WTC11 (cell line): ENCODE data around the gene PAFAH2. TPM values are rescaled to one million over a fixed set of nuclear protein-coding genes. Genes with fewer than 3 reads are reported as not detected.

Experiments used
- ATF1 ChIP-seq: sonication (generic); formaldehyde crosslinking; IDR thresholded peaks from 2 replicates; pipeline ENCODE4 v1.8.1; 2023; ENCODE audit warnings: mild to moderate bottlenecking, moderate library complexity, missing genetic modification reagents
- CREB1 ChIP-seq: sonication (generic); formaldehyde crosslinking; IDR thresholded peaks from 2 replicates; pipeline ENCODE4 v1.8.0; 2023; ENCODE audit warnings: mild to moderate bottlenecking, missing genetic modification reagents
- CREM ChIP-seq: sonication (generic); formaldehyde crosslinking; IDR thresholded peaks from 2 replicates; pipeline ENCODE4 v1.8.1; 2022; ENCODE audit warnings: mild to moderate bottlenecking, missing genetic modification reagents, moderate library complexity
- EMX1 ChIP-seq: fragments of 250-450 bp; sonication (Bioruptor Pico); IDR thresholded peaks from 2 replicates; pipeline ENCODE4 v1.8.0; 2021; ENCODE audit warnings: mild to moderate bottlenecking
- ESRRA ChIP-seq: sonication (generic); formaldehyde crosslinking; IDR thresholded peaks from 2 replicates; pipeline ENCODE4 v1.8.1; 2022; ENCODE audit warnings: mild to moderate bottlenecking, missing genetic modification reagents, borderline replicate concordance
- ETV6 ChIP-seq: sonication (generic); formaldehyde crosslinking; IDR thresholded peaks from 2 replicates; pipeline ENCODE4 v1.8.1; 2022; ENCODE audit warnings: mild to moderate bottlenecking, missing genetic modification reagents
- GABPB1 ChIP-seq: sonication (generic); formaldehyde crosslinking; IDR thresholded peaks from 2 replicates; pipeline ENCODE4 v1.8.1; 2023; ENCODE audit warnings: mild to moderate bottlenecking, missing genetic modification reagents
- JAZF1 ChIP-seq: fragments of 250-450 bp; sonication (Bioruptor Pico); IDR thresholded peaks from 2 replicates; pipeline ENCODE4 v1.9.0; 2021; ENCODE audit warnings: moderate library complexity, mild to moderate bottlenecking, inconsistent platforms
- KAT7 ChIP-seq: sonication (generic); formaldehyde crosslinking; IDR thresholded peaks from 2 replicates; pipeline ENCODE4 v1.8.1; 2023; ENCODE audit warnings: missing genetic modification reagents, mild to moderate bottlenecking, borderline replicate concordance
- NFYB ChIP-seq: sonication (generic); formaldehyde crosslinking; conservative IDR thresholded peaks from 2 replicates; pipeline ENCODE4 v1.8.0; 2022; ENCODE audit warnings: low read depth, missing genetic modification reagents
- NR1H2 ChIP-seq: sonication (generic); formaldehyde crosslinking; IDR thresholded peaks from 2 replicates; pipeline ENCODE4 v1.9.0; 2021; ENCODE audit warnings: mild to moderate bottlenecking, moderate library complexity, missing genetic modification reagents
- NR3C1 ChIP-seq: sonication (generic); formaldehyde crosslinking; conservative IDR thresholded peaks from 2 replicates; pipeline ENCODE4 v1.8.1; 2023; ENCODE audit warnings: low read depth, mild to moderate bottlenecking, missing genetic modification reagents
- TP53 ChIP-seq: sonication (generic); formaldehyde crosslinking; IDR thresholded peaks from 2 replicates; pipeline ENCODE4 v1.8.1; 2023; ENCODE audit warnings: mild to moderate bottlenecking, missing genetic modification reagents
- ZNF232 ChIP-seq: sonication (generic); formaldehyde crosslinking; IDR thresholded peaks from 2 replicates; pipeline ENCODE4 v1.8.0; 2022; ENCODE audit warnings: mild to moderate bottlenecking, missing genetic modification reagents
- ZNF317 ChIP-seq: sonication (generic); formaldehyde crosslinking; IDR thresholded peaks from 2 replicates; pipeline ENCODE4 v1.8.1; 2023; ENCODE audit warnings: low read depth, mild to moderate bottlenecking, moderate library complexity, missing genetic modification reagents, borderline replicate concordance
- ZNF416 ChIP-seq: fragments of 250-450 bp; sonication (Bioruptor Pico); IDR thresholded peaks from 2 replicates; pipeline ENCODE4 v1.9.0; 2021; ENCODE audit warnings: mild to moderate bottlenecking, inconsistent platforms
- ZNF671 ChIP-seq: fragments of 250-450 bp; sonication (Bioruptor Pico); IDR thresholded peaks from 2 replicates; pipeline ENCODE4 v1.8.0; 2021; ENCODE audit warnings: mild to moderate bottlenecking
- total RNA-seq: library from RNA; stranded (reverse); gene quantifications from 3 replicates; pipeline ENCODE4 v1.2.3, GENCODE V29; 2021
- TF ChIP-seq, protein P1 (sequence below): sonication (generic); formaldehyde crosslinking; IDR thresholded peaks from 2 replicates; pipeline ENCODE4 v1.8.0; 2022; ENCODE audit warnings: mild to moderate bottlenecking, missing genetic modification reagents
- TF ChIP-seq, protein P2 (sequence below): sonication (generic); formaldehyde crosslinking; IDR thresholded peaks from 2 replicates; pipeline ENCODE4 v1.8.0; 2022; ENCODE audit warnings: missing genetic modification reagents
- TF ChIP-seq, protein P3 (sequence below): sonication (generic); formaldehyde crosslinking; conservative IDR thresholded peaks from 2 replicates; pipeline ENCODE4 v1.8.1; 2023; ENCODE audit warnings: mild to moderate bottlenecking, low read depth, missing genetic modification reagents, moderate library complexity
- TF ChIP-seq, protein P4 (sequence below): sonication (generic); formaldehyde crosslinking; IDR thresholded peaks from 2 replicates; pipeline ENCODE4 v1.8.0; 2022; ENCODE audit warnings: mild to moderate bottlenecking, missing genetic modification reagents
- TF ChIP-seq, protein P5 (sequence below): sonication (generic); formaldehyde crosslinking; IDR thresholded peaks from 2 replicates; pipeline ENCODE4 v1.8.1; 2022; ENCODE audit warnings: missing genetic modification reagents, borderline replicate concordance
- TF ChIP-seq, protein P6 (sequence below): sonication (generic); formaldehyde crosslinking; IDR thresholded peaks from 2 replicates; pipeline ENCODE4 v1.8.0; 2022; ENCODE audit warnings: mild to moderate bottlenecking, missing genetic modification reagents
- TF ChIP-seq, protein P7 (sequence below): sonication (generic); formaldehyde crosslinking; IDR thresholded peaks from 2 replicates; pipeline ENCODE4 v1.8.1; 2023; ENCODE audit warnings: mild to moderate bottlenecking, moderate library complexity, missing genetic modification reagents

PAFAH2 gene
- total RNA-seq, 1 experiment from 2014 or later = 11.5 TPM

DNA sequence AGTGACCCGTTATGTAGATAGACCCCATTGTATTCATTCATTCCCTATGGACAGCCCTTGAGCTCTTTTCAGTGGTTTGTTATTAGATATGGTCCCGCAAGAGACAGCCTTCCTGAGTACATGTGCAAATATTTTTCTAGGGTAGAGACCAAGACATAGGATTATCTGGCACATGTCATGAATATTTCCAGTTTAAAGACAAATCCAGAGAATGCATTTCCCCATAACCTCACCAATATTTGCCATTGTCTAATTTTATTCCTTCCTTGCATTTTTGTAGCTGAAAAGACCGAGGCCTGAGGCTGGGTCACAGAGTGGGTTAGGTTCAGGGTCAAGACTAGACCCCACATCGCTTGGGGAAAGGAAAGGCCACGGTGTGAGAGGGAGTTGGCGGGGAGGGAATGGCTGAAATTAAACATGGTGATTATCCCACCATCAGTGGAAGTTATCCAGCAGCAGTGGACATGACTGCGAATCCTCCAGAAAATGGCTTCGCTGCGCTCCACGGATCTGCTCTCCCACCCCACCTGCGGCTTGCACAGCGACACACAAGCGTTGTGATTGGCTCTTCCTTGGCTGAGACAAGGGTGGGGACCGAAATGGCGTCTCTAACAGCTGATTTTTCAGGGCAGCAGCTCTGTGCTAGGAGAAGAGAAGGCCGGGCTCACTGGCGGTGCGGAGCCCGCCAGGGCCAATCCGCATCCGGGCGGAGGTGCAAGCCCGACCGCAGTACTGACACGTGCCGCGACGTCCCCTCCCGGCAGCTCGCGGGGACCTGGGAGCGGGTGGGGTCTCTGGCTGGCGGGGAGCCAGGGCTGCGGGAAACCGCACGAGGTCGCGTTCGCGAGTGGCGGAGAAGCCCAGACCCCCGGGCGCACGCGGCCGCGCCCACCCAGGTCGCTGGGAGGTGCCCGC, 75.5 kb downstream of the PAFAH2 start (continued):
- TF ChIP-seq, protein P1, sequence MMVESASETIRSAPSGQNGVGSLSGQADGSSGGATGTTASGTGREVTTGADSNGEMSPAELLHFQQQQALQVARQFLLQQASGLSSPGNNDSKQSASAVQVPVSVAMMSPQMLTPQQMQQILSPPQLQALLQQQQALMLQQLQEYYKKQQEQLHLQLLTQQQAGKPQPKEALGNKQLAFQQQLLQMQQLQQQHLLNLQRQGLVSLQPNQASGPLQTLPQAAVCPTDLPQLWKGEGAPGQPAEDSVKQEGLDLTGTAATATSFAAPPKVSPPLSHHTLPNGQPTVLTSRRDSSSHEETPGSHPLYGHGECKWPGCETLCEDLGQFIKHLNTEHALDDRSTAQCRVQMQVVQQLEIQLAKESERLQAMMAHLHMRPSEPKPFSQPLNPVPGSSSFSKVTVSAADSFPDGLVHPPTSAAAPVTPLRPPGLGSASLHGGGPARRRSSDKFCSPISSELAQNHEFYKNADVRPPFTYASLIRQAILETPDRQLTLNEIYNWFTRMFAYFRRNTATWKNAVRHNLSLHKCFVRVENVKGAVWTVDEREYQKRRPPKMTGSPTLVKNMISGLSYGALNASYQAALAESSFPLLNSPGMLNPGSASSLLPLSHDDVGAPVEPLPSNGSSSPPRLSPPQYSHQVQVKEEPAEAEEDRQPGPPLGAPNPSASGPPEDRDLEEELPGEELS (CRISPR knock-in tag) = no peak
- TF ChIP-seq, protein P2, sequence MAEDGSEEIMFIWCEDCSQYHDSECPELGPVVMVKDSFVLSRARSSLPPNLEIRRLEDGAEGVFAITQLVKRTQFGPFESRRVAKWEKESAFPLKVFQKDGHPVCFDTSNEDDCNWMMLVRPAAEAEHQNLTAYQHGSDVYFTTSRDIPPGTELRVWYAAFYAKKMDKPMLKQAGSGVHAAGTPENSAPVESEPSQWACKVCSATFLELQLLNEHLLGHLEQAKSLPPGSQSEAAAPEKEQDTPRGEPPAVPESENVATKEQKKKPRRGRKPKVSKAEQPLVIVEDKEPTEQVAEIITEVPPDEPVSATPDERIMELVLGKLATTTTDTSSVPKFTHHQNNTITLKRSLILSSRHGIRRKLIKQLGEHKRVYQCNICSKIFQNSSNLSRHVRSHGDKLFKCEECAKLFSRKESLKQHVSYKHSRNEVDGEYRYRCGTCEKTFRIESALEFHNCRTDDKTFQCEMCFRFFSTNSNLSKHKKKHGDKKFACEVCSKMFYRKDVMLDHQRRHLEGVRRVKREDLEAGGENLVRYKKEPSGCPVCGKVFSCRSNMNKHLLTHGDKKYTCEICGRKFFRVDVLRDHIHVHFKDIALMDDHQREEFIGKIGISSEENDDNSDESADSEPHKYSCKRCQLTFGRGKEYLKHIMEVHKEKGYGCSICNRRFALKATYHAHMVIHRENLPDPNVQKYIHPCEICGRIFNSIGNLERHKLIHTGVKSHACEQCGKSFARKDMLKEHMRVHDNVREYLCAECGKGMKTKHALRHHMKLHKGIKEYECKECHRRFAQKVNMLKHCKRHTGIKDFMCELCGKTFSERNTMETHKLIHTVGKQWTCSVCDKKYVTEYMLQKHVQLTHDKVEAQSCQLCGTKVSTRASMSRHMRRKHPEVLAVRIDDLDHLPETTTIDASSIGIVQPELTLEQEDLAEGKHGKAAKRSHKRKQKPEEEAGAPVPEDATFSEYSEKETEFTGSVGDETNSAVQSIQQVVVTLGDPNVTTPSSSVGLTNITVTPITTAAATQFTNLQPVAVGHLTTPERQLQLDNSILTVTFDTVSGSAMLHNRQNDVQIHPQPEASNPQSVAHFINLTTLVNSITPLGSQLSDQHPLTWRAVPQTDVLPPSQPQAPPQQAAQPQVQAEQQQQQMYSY = no peak
- no peak for TF ChIP-seq ZNF416 (CRISPR knock-in tag)
- TF ChIP-seq ZNF671 (CRISPR knock-in tag) = no peak
- no peak for TF ChIP-seq ATF1
- TF ChIP-seq CREB1 (CRISPR knock-in tag) = no peak
- TF ChIP-seq, protein P3, sequence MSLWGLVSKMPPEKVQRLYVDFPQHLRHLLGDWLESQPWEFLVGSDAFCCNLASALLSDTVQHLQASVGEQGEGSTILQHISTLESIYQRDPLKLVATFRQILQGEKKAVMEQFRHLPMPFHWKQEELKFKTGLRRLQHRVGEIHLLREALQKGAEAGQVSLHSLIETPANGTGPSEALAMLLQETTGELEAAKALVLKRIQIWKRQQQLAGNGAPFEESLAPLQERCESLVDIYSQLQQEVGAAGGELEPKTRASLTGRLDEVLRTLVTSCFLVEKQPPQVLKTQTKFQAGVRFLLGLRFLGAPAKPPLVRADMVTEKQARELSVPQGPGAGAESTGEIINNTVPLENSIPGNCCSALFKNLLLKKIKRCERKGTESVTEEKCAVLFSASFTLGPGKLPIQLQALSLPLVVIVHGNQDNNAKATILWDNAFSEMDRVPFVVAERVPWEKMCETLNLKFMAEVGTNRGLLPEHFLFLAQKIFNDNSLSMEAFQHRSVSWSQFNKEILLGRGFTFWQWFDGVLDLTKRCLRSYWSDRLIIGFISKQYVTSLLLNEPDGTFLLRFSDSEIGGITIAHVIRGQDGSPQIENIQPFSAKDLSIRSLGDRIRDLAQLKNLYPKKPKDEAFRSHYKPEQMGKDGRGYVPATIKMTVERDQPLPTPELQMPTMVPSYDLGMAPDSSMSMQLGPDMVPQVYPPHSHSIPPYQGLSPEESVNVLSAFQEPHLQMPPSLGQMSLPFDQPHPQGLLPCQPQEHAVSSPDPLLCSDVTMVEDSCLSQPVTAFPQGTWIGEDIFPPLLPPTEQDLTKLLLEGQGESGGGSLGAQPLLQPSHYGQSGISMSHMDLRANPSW (CRISPR knock-in tag) = no peak
- no peak for TF ChIP-seq GABPB1 (CRISPR knock-in tag)
- no peak for TF ChIP-seq CREM (CRISPR knock-in tag)
- TF ChIP-seq, protein P4, sequence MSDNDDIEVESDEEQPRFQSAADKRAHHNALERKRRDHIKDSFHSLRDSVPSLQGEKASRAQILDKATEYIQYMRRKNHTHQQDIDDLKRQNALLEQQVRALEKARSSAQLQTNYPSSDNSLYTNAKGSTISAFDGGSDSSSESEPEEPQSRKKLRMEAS (CRISPR knock-in tag) = peak; percentile 87
- TF ChIP-seq, protein P5, sequence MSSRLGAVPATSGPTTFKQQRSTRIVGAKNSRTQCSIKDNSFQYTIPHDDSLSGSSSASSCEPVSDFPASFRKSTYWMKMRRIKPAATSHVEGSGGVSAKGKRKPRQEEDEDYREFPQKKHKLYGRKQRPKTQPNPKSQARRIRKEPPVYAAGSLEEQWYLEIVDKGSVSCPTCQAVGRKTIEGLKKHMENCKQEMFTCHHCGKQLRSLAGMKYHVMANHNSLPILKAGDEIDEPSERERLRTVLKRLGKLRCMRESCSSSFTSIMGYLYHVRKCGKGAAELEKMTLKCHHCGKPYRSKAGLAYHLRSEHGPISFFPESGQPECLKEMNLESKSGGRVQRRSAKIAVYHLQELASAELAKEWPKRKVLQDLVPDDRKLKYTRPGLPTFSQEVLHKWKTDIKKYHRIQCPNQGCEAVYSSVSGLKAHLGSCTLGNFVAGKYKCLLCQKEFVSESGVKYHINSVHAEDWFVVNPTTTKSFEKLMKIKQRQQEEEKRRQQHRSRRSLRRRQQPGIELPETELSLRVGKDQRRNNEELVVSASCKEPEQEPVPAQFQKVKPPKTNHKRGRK (CRISPR knock-in tag) = no peak
- no peak; the same call in 1 of the 2 replicates for TF ChIP-seq ETV6 (CRISPR knock-in tag)
- no peak; the same call in 1 of the 2 replicates for TF ChIP-seq NFYB
- TF ChIP-seq, protein P6, sequence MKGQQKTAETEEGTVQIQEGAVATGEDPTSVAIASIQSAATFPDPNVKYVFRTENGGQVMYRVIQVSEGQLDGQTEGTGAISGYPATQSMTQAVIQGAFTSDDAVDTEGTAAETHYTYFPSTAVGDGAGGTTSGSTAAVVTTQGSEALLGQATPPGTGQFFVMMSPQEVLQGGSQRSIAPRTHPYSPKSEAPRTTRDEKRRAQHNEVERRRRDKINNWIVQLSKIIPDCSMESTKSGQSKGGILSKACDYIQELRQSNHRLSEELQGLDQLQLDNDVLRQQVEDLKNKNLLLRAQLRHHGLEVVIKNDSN (CRISPR knock-in tag) = peak; percentile 71
- no peak for TF ChIP-seq KAT7 (CRISPR knock-in tag)
- peak; percentile 37; the same call in 1 of the 2 replicates for TF ChIP-seq TP53
- no peak for TF ChIP-seq ZNF317 (CRISPR knock-in tag)
- no peak for TF ChIP-seq EMX1 (CRISPR knock-in tag)
- TF ChIP-seq NR1H2 (CRISPR knock-in tag) = no peak
- TF ChIP-seq JAZF1 = no peak
- TF ChIP-seq ESRRA = no peak
- no peak for TF ChIP-seq NR3C1 (CRISPR knock-in tag)
- TF ChIP-seq, protein P7, sequence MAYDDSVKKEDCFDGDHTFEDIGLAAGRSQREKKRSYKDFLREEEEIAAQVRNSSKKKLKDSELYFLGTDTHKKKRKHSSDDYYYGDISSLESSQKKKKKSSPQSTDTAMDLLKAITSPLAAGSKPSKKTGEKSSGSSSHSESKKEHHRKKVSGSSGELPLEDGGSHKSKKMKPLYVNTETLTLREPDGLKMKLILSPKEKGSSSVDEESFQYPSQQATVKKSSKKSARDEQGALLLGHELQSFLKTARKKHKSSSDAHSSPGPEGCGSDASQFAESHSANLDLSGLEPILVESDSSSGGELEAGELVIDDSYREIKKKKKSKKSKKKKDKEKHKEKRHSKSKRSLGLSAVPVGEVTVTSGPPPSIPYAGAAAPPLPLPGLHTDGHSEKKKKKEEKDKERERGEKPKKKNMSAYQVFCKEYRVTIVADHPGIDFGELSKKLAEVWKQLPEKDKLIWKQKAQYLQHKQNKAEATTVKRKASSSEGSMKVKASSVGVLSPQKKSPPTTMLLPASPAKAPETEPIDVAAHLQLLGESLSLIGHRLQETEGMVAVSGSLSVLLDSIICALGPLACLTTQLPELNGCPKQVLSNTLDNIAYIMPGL (CRISPR knock-in tag) = peak; percentile 49; the same call in 1 of the 2 replicates
- no peak for TF ChIP-seq ZNF232 (CRISPR knock-in tag)
